GM12892 (cell line): ENCODE measurements around the gene OPRL1.
"Not testable (repeated sequence)": the region's sequence is repeated elsewhere in the genome, so short reads cannot be mapped to it uniquely, and the experiment has no call there.

Source experiments
- DNase-seq: peaks from one replicate; pipeline ENCODE4 v3.0.0; 2011; ENCODE audit not compliant: insufficient read length
- FAIRE-seq: peaks from 2 replicates; lab custom pipeline; 2011; peaks lifted over from hg19 to GRCh38; lab: Jason Lieb, UNC
- POLR2A ChIP-seq: IDR thresholded peaks from 2 replicates; pipeline ENCODE4 v1.6.1; 2011; ENCODE audit warnings: low read depth, low read length, control low read depth
- POLR2AphosphoS5 ChIP-seq: IDR thresholded peaks from 2 replicates; pipeline ENCODE4 v1.6.1; 2011; ENCODE audit warnings: low read depth, low read length, control low read depth
- TAF1 ChIP-seq: IDR thresholded peaks from 2 replicates; pipeline ENCODE4 v1.6.1; 2011; ENCODE audit warnings: low read depth, mild to moderate bottlenecking, control low read depth, low read length, borderline replicate concordance

The OPRL1 gene

DNA sequence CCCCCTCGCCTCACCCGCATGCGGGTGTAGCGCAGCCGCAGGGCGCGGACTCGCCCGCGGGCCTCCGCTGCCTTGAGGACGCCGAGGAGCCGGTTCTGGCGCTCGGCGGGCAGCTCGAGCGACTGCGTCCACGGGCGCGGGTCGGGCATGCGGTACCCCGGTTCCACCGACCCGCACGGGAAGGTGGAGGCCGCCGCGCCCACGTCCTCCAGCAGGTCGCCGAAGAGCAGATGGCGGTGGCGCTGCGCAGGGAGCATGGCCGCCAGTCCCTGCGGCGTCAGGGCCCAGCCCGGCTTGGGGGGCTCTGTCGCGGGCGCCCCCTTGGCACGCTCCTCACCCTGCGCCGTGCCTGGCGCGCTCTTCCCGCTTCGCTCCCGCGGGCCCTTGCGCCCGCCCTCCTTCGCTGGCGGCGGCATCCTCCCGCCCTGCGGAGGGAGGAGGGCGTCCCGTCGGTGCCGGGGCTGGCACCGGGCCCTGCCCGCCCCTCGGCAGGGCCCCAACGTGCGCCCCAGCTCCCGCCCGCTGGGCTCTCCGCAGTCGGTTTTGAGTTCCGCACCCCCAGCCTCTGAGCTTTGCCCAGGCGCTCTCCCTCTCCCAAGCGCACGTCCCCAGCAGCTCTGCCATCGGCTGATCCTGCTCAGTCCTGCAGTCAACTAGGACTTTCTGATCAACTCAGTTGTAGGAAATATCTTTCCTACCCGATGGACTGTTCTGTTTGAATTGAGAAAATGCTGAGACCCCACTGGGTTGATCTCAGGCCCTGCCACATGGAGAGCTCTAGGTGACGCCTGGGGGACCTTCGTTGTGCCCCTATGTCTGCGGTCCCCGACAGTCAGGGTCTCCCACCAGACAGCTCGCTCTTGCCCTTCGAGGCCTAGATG is 4.2 kb downstream of the OPRL1 start, which contains the start of gene LKAAEAR1:
TSS of gene LKAAEAR1 (minus strand) at position 595 of the 881 bp plus-strand sequence. CDS start at position 416, 179 bp downstream.
- FAIRE-seq = no peak
- DNase-seq = no peak

DNA sequence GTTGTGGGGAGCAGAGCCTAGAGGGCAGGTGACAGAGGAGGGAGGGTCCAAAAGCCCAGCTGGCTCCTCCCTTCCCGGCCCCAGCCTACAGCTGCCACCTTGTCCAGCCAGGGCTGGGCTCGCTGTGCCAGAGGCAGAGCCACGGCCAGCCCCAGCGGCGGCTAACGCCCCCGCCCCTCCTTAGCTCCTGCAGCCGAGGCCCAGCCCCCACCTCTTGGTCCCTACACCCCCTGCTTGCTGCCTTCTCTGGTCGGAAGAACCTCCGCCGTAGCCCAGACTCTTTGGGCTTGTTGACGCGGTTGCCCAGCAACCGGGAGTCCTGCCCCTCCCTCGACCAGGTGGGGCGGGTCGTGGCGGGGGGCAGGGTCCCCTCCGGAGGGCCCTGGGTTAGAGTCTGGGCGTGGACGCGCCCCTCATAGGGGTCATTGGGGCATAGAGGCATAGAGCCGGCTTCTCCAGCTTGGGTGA is 4.8 kb downstream of the OPRL1 start:
- DNase-seq (no peak), FAIRE-seq (no peak)
- TF ChIP-seq POLR2A (no peak), POLR2AphosphoS5 (no peak), TAF1 (no peak)

More for the DNA sequence above, 4.2 kb downstream of the OPRL1 start, which contains the start of gene LKAAEAR1:
- no peak for TF ChIP-seq POLR2A
- TF ChIP-seq POLR2AphosphoS5 = no peak
- no peak for TF ChIP-seq TAF1

DNA sequence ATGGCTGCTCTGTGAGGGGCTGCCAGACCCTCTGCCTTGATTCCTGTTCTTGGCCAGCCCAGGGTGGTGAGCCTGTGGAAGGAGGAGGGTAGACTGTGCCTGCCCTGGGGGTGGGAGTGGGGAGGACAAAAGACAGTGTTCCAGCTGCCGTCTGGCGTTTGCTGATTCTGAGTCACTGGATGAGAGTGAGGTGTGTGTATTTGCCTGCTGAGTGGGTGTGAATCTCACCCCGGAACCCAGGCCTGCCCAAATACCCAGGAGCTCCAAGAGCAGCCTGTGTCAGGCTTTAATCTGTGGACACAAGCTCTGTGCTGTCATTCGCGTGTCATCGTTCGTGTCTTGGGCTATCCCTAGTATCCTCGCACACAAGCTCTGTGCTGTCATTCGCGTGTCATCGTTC is 6.9 kb downstream of the OPRL1 start:
- no peak for FAIRE-seq
- no peak for DNase-seq
- TF ChIP-seq TAF1 (no peak), POLR2AphosphoS5 (no peak), POLR2A (no peak)

DNA sequence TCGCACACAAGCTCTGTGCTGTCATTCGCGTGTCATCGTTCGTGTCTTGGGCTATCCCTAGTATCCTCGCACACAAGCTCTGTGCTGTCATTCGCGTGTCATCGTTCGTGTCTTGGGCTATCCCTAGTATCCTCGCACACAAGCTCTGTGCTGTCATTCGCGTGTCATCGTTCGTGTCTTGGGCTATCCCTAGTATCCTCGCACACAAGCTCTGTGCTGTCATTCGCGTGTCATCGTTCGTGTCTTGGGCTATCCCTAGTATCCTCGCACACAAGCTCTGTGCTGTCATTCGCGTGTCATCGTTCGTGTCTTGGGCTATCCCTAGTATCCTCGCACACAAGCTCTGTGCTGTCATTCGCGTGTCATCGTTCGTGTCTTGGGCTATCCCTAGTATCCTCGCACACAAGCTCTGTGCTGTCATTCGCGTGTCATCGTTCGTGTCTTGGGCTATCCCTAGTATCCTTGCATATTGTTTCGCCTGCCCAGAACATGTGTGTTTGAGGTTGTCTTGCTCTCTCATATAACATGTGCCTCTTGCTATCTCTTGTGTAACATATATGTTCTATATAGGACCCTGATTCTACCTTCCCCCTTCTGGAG is 7.4 kb downstream of the OPRL1 start:
- not testable (repeated sequence) for DNase-seq, FAIRE-seq

DNA sequence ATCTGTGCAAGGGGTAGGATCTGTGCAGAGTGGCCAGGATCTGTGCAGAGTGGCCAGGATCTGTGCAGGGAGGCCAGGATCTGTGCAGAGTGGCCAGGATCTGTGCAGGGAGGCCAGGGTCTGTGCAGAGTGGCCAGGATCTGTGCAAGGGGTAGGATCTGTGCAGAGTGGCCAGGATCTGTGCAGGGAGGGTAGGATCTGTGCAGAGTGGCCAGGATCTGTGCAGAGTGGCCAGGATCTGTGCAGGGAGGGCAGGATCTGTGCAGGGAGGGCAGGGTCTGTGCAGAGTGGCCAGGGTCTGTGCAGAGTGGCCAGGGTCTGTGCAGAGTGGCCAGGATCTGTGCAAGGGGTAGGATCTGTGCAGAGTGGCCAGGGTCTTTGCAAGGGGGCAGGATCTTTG is 8.7 kb downstream of the OPRL1 start:
- peak; percentile 83 for FAIRE-seq
- not testable (repeated sequence) for DNase-seq

DNA sequence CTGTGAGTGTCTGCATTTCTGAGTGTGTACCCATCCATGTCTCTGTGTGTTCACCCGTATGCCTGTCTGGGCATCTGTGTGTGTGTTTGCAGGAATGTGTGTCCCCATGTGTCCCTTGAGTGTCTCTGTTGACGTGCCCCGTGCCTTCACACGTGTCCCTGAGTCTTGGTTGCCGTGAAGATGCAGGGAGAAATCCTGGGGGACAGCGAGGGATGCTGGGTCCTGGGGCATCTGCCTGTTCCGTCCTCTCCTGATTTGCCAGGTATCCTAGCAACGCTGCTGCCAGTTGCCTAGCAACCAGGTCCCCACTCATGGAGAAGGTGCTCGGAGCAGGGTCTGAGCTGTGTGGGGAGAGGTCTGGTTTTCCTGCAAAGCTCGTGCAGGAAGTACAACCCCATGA is 10.3 kb downstream of the OPRL1 start:
- no peak for DNase-seq
- TF ChIP-seq POLR2AphosphoS5 = no peak
- no peak for TF ChIP-seq POLR2A
- no peak for TF ChIP-seq TAF1
- no peak for FAIRE-seq

DNA sequence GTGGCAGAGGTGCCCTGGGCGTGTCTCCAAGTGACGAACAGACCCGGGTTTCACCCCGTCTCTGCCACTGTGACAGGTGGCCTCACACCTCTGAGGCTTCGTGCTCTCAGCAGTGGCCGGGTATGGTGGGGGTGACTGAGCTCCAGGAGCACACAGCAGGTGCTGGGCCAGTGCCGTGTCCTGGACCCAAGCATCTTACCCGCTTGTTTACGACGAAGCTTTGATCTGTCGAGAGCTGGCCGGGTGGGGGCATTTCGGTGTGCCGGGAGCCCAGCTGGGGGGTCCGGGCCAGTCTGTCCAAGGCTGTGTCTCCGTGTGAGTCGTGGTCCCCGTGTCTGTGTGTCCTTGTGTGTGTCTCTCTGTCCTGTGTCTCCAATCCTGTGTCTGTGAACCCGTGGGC is 11.5 kb downstream of the OPRL1 start:
- DNase-seq (no peak), FAIRE-seq (no peak)
- no peak for TF ChIP-seq POLR2A
- no peak for TF ChIP-seq TAF1
- no peak for TF ChIP-seq POLR2AphosphoS5

DNA sequence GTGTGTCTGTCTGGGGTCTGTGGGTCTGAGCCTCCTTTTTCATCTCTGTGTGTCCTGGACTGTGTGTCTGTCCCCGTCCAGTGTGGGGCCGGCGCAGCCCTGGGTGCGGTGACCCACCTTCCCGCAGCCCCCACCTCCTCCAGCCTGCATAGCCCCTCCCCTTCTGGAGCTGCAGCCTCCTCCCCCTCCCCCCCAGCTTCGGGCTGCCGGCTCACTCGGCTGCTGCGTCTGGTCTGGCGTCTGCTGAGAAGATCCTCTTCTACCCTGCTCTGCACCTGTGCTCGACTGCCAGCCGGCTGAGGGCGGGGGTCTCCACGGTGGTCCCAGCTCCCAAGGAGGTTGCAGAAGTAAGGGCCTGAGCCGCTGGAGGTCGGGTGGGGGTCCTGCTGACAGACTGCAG is 11.9 kb downstream of the OPRL1 start:
- no peak for DNase-seq
- TF ChIP-seq POLR2A (no peak), TAF1 (no peak), POLR2AphosphoS5 (no peak)
- FAIRE-seq = no peak

DNA sequence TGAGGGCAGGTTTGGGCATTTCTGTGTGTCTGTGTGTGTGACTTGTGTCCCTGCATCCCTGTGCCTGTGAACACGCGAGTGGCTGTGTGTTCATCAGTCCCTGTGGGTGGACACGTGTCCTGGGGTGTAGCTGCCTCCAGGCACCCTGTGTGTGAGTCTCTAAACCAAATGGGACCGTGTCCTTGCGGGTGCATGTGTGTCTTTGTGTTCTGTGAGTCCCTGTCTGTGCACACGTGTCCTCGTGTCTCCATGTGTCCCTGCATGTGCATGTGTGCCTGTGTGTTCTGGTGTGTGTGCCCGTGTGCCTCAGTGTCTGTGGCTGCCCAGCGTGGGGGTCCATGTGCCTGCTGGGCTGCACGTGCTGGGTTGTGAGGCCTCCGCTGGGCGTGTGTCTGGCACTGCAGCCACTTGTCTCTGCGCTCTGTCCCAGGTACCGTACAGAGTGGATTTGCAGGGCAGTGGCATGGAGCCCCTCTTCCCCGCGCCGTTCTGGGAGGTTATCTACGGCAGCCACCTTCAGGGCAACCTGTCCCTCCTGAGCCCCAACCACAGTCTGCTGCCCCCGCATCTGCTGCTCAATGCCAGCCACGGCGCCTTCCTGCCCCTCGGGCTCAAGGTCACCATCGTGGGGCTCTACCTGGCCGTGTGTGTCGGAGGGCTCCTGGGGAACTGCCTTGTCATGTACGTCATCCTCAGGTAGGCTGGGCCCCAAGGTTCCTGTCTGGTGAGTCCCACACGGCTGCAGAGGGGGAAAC is 12.6 kb downstream of the OPRL1 start:
- no peak for DNase-seq
- TF ChIP-seq TAF1 = no peak
- no peak for TF ChIP-seq POLR2A
- FAIRE-seq = no peak

DNA sequence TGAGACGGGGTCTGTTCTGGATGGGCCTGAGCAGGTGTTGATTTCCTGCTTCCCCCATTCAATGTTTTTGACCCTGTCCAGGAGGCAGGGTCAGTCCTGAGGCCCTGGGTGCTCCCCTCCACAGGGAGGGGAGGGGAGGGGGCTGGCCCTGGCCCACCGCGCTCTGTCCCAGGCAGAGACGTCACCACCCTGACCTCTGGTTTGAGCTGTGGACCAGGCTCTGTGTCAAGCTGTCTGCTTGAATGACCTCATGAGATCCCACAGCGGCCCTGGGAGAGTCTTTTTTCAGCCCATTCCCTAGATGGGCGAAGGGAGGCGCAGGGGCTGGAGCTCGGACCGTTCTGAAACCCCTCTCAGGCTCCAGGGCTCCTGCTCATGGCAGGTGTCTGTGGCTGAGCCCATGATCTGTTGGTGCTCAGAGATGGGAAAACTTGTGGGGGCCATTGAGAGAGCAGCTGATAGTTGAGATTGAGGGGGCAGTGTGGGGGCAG is 13.2 kb downstream of the OPRL1 start:
- FAIRE-seq = no peak
- no peak for TF ChIP-seq TAF1
- TF ChIP-seq POLR2A = no peak
- no peak for TF ChIP-seq POLR2AphosphoS5
- no peak for DNase-seq

DNA sequence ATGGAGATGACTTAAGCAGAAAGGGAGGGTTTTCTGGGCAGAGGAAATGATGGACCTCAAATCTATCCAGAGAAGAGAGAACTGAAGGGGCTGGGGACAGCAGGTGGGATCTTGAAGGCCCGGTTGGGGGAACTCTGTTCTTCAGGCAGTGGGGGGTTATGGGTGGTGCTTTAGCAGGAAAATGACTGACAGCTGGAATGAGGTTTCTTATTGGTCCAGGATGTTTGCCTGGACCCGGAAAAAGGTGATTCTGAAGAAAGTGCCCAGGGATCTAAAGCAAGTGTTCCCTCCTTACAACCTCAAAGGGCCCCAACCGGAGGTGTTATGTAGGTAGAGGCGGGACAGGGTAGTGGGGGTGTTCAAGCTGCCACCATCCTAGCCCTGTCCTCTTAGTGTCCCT is 15.6 kb downstream of the OPRL1 start:
- FAIRE-seq (no peak), DNase-seq (no peak)
- no peak for TF ChIP-seq POLR2AphosphoS5
- TF ChIP-seq TAF1 = no peak
- no peak for TF ChIP-seq POLR2A

DNA sequence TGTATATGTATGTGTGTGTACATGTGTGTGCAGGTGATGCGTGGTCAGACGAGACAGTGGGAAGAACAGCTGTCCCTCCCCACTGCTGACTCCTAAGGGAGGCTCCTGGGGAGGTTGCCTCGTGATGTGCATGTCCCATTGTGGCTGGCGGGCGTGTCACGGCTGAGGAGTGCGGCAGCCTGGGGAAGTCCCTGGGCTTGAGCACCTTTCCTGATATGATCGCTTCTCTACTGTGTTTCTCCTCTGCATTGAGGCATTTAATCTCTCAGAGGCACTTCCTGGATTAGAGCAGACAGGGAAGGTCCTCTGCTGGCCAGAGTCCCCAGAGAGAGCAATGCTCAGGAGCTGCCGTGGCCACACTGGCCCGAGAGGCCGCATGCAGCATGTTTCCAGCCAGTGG is 16.0 kb downstream of the OPRL1 start:
- FAIRE-seq (no peak), DNase-seq (no peak)
- TF ChIP-seq POLR2A (no peak), POLR2AphosphoS5 (no peak), TAF1 (no peak)
